DLD1 (cell line): ENCODE measurements around the gene SGCD.

Experiments used
- in situ Hi-C: cut with HindIII; loops from 2 replicates; pipeline ENCODE4 v1.10.0; 2017; ENCODE audit warnings: low sequenced_read_pairs

Gene SGCD

GRCh38 chr5:156326718-156327259, at the start of gene SGCD:
SGCD (plus strand) TSS chr5:156327164.
- in situ Hi-C loops = no loop called here

GRCh38 chr5:156277290-156277689, 49.7 kb upstream of the SGCD start:
- in situ Hi-C loops = no loop called here

- in situ Hi-C loops = no loop called here
Measured at GRCh38 chr5:156295431-156295830, 31.5 kb upstream of the SGCD start.

- in situ Hi-C loops = no loop called here
Measured at GRCh38 chr5:156310115-156310514, 16.8 kb upstream of the SGCD start.

- in situ Hi-C loops = no loop called here
Measured at GRCh38 chr5:156312897-156313694, 13.9 kb upstream of the SGCD start.

GRCh38 chr5:156314416-156314815, 12.5 kb upstream of the SGCD start:
- in situ Hi-C loops = no loop called here

- in situ Hi-C loops = no loop called here
Measured at GRCh38 chr5:156322666-156323065, 4.3 kb upstream of the SGCD start.

- in situ Hi-C loops = no loop called here
Measured at GRCh38 chr5:156327296-156327695, 332 bp downstream of the SGCD start.

- in situ Hi-C loops = no loop called here
Measured at GRCh38 chr5:156328161-156328560, 1.2 kb downstream of the SGCD start.

GRCh38 chr5:156328766-156329165, 1.8 kb downstream of the SGCD start:
- in situ Hi-C loops = no loop called here

- in situ Hi-C loops = no loop called here
Measured at GRCh38 chr5:156329171-156329611, 2.2 kb downstream of the SGCD start.

- in situ Hi-C loops = no loop called here
Measured at GRCh38 chr5:156330141-156330870, 3.3 kb downstream of the SGCD start.

- in situ Hi-C loops = no loop called here
Measured at GRCh38 chr5:156331181-156331580, 4.2 kb downstream of the SGCD start.

- in situ Hi-C loops = no loop called here
Measured at GRCh38 chr5:156331845-156332244, 4.9 kb downstream of the SGCD start.

- in situ Hi-C loops = no loop called here
Measured at GRCh38 chr5:156332245-156332644, 5.3 kb downstream of the SGCD start.

GRCh38 chr5:156339139-156339841, 12.3 kb downstream of the SGCD start:
- in situ Hi-C loops = no loop called here

- in situ Hi-C loops = no loop called here
Measured at GRCh38 chr5:156340893-156341292, 13.9 kb downstream of the SGCD start.

GRCh38 chr5:156350256-156350655, 23.3 kb downstream of the SGCD start:
- in situ Hi-C loops = no loop called here

GRCh38 chr5:156351423-156351822, 24.5 kb downstream of the SGCD start:
- in situ Hi-C loops = no loop called here

GRCh38 chr5:156354571-156354970, 27.6 kb downstream of the SGCD start:
- in situ Hi-C loops = no loop called here

GRCh38 chr5:156356238-156356637, 29.3 kb downstream of the SGCD start:
- in situ Hi-C loops = no loop called here
